Progenitor cell of endocrine pancreas (in vitro differentiated cells): ENCODE data around the gene NAP1L5. TPM values are rescaled to one million over a fixed set of nuclear protein-coding genes. Genes with fewer than 3 reads are reported as not detected.

Experiments
- DNase-seq: peaks from one replicate; pipeline ENCODE4 v3.0.0; 2021; ENCODE audit warnings: low spot score; ENCODE audit not compliant: unreplicated experiment
- H3K27ac Mint-ChIP-seq: 2 replicates; pipeline ENCODE4 v1.8.0; 2021; ENCODE audit warnings: mild to moderate bottlenecking, moderate library complexity, mixed read lengths
- H3K27me3 Mint-ChIP-seq: 2 replicates; pipeline ENCODE4 v1.8.0; 2021; ENCODE audit warnings: mixed read lengths
- H3K36me3 Mint-ChIP-seq: 2 replicates; pipeline ENCODE4 v1.8.0; 2022; ENCODE audit warnings: mixed read lengths; ENCODE audit not compliant: insufficient read depth
- H3K4me1 Mint-ChIP-seq: 2 replicates; pipeline ENCODE4 v1.8.0; 2021; ENCODE audit warnings: low read depth, mixed read lengths
- H3K4me3 Mint-ChIP-seq: 2 replicates; pipeline ENCODE4 v1.8.0; 2021; ENCODE audit warnings: low read depth, mild to moderate bottlenecking, moderate library complexity, mixed read lengths
- H3K9me3 Mint-ChIP-seq: 2 replicates; pipeline ENCODE4 v1.8.0; 2021; ENCODE audit warnings: low read depth, mixed read lengths
- total RNA-seq: library from RNA; stranded (reverse); gene quantifications from 2 replicates; pipeline ENCODE4 v1.2.1, GENCODE V29; 2021
- TF ChIP-seq, protein P1 (sequence below): fragments of 200-600 bp; sonication (generic); IDR thresholded peaks from one replicate; pipeline ENCODE4 v1.5.0; 2021; ENCODE audit warnings: antibody characterized with exemption, mild to moderate bottlenecking; ENCODE audit not compliant: unreplicated experiment

The NAP1L5 gene
- total RNA-seq, 1 donor from 2014 or later, result 3.9 TPM

DNA sequence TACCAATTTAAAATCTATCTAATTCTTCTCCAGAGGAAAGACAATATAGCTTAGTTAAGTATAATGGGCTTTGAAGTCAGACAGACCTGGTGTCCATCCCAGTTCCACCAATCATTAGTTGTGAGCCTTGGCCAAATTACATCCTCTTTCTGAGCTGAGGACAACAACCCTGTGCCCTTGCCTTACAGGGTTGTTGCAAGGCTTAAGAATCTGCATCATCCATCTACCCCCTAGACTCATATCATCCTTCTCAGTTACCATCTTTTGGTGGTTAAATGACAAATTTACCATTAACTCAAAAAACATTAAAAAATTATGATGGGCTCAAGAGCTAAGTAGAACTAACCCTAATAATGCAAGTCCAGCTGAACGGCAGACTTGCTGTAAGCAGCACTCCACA lies 51.6 kb downstream of the NAP1L5 start:
- DNase-seq, result no peak
- TF ChIP-seq, protein P1, sequence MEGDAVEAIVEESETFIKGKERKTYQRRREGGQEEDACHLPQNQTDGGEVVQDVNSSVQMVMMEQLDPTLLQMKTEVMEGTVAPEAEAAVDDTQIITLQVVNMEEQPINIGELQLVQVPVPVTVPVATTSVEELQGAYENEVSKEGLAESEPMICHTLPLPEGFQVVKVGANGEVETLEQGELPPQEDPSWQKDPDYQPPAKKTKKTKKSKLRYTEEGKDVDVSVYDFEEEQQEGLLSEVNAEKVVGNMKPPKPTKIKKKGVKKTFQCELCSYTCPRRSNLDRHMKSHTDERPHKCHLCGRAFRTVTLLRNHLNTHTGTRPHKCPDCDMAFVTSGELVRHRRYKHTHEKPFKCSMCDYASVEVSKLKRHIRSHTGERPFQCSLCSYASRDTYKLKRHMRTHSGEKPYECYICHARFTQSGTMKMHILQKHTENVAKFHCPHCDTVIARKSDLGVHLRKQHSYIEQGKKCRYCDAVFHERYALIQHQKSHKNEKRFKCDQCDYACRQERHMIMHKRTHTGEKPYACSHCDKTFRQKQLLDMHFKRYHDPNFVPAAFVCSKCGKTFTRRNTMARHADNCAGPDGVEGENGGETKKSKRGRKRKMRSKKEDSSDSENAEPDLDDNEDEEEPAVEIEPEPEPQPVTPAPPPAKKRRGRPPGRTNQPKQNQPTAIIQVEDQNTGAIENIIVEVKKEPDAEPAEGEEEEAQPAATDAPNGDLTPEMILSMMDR, result no peak
- peaks cover 1% of the 10 kb centered on the region for H3K36me3 Mint-ChIP-seq
- no peak overlapping the region for H3K4me3 Mint-ChIP-seq
- H3K9me3 Mint-ChIP-seq, result peaks cover 5% of the 10 kb centered on the region
- no peak overlapping the region for H3K27ac Mint-ChIP-seq
- no peaks in the 10 kb centered on the region for H3K27me3 Mint-ChIP-seq
- H3K4me1 Mint-ChIP-seq, result peaks cover 10% of the 10 kb centered on the region

Other genes starting within 250 kb of the NAP1L5 start
- 2.6 and 3.5 TPM in 2 replicates for gene HERC5, start 240.7 kb downstream of the NAP1L5 start, total RNA-seq
- gene PYURF, start 174.1 kb downstream of the NAP1L5 start, total RNA-seq, result 47.2 and 48.4 TPM in 2 replicates
- 7.1 and 8.4 TPM in 2 replicates for gene HERC3, start 105.3 kb downstream of the NAP1L5 start, total RNA-seq